Thoracic aorta endothelial cell (primary cell): ENCODE data around the gene NCOA7. TPM values are rescaled to one million over a fixed set of nuclear protein-coding genes. Genes with fewer than 3 reads are reported as not detected.

ENCODE experiments used
- small RNA-seq: library from RNA; depleted of rRNA; stranded (forward); fragments of <200 nt; gene quantifications from one replicate; pipeline ENCODE3, GENCODE V24; 2012
- total RNA-seq: library from RNA; depleted of rRNA; stranded (reverse); fragments of >200 nt; gene quantifications from 2 replicates; pipeline ENCODE4 v1.2.3, GENCODE V29; 2012

NCOA7 gene, protein sequence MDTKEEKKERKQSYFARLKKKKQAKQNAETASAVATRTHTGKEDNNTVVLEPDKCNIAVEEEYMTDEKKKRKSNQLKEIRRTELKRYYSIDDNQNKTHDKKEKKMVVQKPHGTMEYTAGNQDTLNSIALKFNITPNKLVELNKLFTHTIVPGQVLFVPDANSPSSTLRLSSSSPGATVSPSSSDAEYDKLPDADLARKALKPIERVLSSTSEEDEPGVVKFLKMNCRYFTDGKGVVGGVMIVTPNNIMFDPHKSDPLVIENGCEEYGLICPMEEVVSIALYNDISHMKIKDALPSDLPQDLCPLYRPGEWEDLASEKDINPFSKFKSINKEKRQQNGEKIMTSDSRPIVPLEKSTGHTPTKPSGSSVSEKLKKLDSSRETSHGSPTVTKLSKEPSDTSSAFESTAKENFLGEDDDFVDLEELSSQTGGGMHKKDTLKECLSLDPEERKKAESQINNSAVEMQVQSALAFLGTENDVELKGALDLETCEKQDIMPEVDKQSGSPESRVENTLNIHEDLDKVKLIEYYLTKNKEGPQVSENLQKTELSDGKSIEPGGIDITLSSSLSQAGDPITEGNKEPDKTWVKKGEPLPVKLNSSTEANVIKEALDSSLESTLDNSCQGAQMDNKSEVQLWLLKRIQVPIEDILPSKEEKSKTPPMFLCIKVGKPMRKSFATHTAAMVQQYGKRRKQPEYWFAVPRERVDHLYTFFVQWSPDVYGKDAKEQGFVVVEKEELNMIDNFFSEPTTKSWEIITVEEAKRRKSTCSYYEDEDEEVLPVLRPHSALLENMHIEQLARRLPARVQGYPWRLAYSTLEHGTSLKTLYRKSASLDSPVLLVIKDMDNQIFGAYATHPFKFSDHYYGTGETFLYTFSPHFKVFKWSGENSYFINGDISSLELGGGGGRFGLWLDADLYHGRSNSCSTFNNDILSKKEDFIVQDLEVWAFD
- total RNA-seq: 28.0 and 30.9 TPM in 2 replicates

DNA sequence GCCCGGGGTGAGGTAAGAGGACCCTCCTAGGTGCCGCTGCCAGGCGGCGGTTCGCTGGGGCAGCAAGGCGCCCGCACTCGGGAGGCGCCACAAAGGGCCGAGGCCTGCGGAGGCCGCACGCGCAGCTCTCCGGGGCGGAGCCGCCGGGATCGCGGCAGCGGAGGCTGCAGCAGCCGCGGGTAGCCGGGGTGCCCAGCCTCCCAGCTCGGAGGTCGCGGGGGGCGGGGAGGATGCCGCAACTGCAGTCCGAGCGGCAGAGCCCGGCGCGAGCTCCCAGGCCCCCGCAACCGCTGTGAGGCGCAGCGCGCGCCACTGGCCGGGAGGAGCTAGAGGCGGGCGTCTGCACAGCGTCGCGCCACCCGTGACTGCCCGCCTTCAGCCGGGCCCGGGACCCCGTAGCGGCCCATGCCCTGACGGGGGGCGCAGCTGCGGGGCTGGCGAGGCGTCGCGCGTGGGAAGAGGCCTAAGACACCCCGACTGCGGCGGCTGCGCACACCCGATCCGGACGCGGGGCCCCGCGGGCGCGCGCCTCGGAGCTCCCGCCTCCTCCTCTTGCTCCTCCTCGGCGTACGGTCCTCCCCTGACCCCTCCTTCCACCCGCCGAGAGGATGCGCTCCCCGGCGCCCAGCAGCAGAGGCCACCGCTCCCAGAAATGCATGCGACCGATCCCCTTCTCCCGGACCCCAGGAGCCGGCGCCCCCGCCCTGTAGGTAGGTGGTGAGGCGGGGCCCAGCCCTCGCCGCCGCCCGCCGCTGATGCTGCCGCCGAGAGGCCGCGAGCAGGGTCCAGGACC lies at the start of gene NCOA7:
Gene NCOA7, plus strand, starts transcription at position 603 of the 793 bp plus-strand sequence. CDS start 24,395 bp downstream, outside the sequence.

DNA sequence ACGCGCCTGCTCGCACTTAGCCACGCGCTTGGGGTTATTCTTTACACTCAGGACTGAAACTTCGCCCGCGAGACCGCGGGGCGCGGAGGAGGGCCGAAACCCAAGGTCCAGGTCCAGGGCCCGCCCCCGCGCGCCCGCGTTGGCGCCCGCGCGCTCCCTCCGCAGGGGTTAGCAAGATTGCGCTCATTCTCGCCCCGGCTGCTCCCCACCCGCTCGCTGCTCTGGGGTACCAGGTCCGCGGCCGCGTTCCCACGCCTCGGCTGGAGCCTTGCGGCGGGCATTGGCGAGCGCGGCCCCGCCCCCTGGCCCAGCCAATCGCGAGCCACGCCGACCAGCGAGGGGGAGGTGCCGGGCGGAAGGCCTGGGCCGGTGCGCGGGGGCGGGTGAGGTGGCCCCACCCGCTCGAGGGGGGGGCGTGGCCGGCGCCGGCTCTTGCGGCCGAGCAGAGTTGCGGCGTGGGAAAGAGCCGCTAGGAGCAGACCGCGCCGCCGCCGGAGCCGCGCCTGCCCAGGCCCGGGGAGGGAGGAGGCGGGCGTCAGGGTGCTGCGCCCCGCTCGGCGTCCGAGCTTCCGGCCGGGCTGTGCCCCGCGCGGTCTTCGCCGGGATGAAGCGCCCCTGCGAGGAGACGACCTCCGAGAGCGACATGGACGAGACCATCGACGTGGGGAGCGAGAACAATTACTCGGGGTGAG lies 41.4 kb upstream of the NCOA7 start, which contains the start of gene HEY2:
Gene HEY2, plus strand, starts transcription at position 460 of the 692 bp plus-strand sequence. Its CDS starts 145 bp downstream, at position 605.

DNA sequence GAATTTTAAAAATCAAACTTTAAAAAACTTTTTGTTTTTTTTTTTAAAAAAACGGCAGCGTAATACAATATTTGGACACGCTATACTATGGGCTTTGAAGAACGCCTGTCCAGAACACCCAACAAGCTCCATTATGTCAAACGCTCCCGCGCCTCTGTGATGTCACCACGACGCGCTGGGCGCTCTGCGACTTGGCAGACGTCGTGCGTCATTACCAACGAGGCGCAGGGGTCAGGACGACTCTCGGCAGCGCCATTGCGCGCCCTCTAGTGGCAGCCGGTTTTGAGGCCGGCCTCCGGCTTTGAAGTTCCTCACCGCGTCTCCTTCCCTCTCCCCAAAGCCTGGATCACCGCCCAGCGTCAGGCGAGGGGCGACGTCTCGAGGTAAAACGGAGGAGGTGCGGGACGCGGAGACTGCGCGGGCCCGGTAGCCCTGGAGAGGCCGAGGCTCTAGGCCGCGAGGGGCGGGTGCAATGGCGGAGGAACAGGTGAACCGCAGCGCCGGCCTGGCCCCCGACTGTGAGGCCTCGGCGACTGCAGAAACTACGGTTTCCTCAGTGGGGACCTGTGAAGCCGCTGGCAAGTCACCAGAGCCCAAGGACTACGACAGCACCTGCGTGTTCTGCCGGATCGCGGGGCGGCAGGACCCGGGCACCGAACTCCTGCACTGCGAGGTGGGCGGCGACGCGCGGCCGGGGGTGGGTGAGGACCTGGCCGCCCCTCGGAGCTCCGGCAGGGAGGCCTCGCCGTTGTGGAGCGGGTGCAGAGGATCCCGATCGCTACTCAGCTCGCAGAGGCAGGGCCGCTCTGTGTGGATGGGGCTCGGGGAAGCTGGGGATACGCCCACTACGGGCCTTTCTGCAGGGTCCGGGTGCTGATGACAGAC lies 166.0 kb downstream of the NCOA7 start, which contains the start of gene HINT3:
Gene HINT3, plus strand, starts transcription at position 265 of the 885 bp plus-strand sequence. Its CDS starts 208 bp downstream, at position 473.

Small RNAs within 50 kb of the gene (small RNA-seq; reads per million reads assigned to genes)
- not detected for gene RNA5SP216

Other genes starting within 250 kb of the NCOA7 start
- gene HEY2, start 41.3 kb upstream of the NCOA7 start, total RNA-seq: 8.1 and 12.9 TPM in 2 replicates
- 12.2 and 16.1 TPM in 2 replicates for gene HINT3, start 165.8 kb downstream of the NCOA7 start, total RNA-seq
- 23.4 and 24.9 TPM in 2 replicates for gene TRMT11, start 195.6 kb downstream of the NCOA7 start, total RNA-seq